HG03520 (cell line): Measurements from ENCODE around the gene LAMA3.

Experiments
- ATAC-seq: cut with Tn5 transposase; IDR thresholded peaks from one replicate; pipeline ENCODE4 v1.9.1; 2021; ENCODE audit warnings: mild to moderate bottlenecking, moderate library complexity; ENCODE audit not compliant: unreplicated experiment

Gene LAMA3

GRCh38 chr18:23667114-23667513 lies 22.1 kb upstream of the LAMA3 start:
- no peak for ATAC-seq

- ATAC-seq, result no peak
Measured at GRCh38 chr18:23668731-23669130, 20.5 kb upstream of the LAMA3 start.

GRCh38 chr18:23669202-23669766 lies 20.0 kb upstream of the LAMA3 start:
- no peak for ATAC-seq

GRCh38 chr18:23669804-23670405 lies 19.3 kb upstream of the LAMA3 start:
- ATAC-seq, result no peak

- ATAC-seq, result no peak
Measured at GRCh38 chr18:23671564-23671963, 17.7 kb upstream of the LAMA3 start.

GRCh38 chr18:23673725-23674124 lies 15.5 kb upstream of the LAMA3 start:
- ATAC-seq, result no peak

- ATAC-seq, result no peak
Measured at GRCh38 chr18:23675236-23675635, 14.0 kb upstream of the LAMA3 start.

- no peak for ATAC-seq
Measured at GRCh38 chr18:23675896-23676295, 13.4 kb upstream of the LAMA3 start.

- ATAC-seq, result no peak
Measured at GRCh38 chr18:23682045-23682444, 7.2 kb upstream of the LAMA3 start.

- no peak for ATAC-seq
Measured at GRCh38 chr18:23682472-23682871, 6.8 kb upstream of the LAMA3 start.

- no peak for ATAC-seq
Measured at GRCh38 chr18:23683155-23683554, 6.1 kb upstream of the LAMA3 start.

- ATAC-seq, result no peak
Measured at GRCh38 chr18:23683671-23684070, 5.6 kb upstream of the LAMA3 start.

- no peak for ATAC-seq
Measured at GRCh38 chr18:23684515-23685197, 4.6 kb upstream of the LAMA3 start.

GRCh38 chr18:23688528-23688927 lies 725 bp upstream of the LAMA3 start:
- no peak for ATAC-seq

GRCh38 chr18:23689616-23690504 lies 607 bp downstream of the LAMA3 start:
- ATAC-seq, result no peak

GRCh38 chr18:23690505-23691068 lies 1.3 kb downstream of the LAMA3 start:
- no peak for ATAC-seq

GRCh38 chr18:23693846-23694245 lies 4.6 kb downstream of the LAMA3 start:
- ATAC-seq, result no peak

- no peak for ATAC-seq
Measured at GRCh38 chr18:23694637-23695430, 5.6 kb downstream of the LAMA3 start.

- no peak for ATAC-seq
Measured at GRCh38 chr18:23701017-23701416, 11.8 kb downstream of the LAMA3 start.

GRCh38 chr18:23701544-23702064 lies 12.4 kb downstream of the LAMA3 start:
- ATAC-seq, result no peak
